HG02678 (cell line): ENCODE results near the gene HOXC6.
"Not testable (repeated sequence)": the region's sequence is repeated elsewhere in the genome, so short reads cannot be mapped to it uniquely, and the experiment has no call there.

Experiments used
- ATAC-seq: cut with Tn5 transposase; IDR thresholded peaks from one replicate; pipeline ENCODE4 v1.9.1; 2021; ENCODE audit warnings: mild to moderate bottlenecking, moderate library complexity; ENCODE audit not compliant: unreplicated experiment

The HOXC6 gene

DNA sequence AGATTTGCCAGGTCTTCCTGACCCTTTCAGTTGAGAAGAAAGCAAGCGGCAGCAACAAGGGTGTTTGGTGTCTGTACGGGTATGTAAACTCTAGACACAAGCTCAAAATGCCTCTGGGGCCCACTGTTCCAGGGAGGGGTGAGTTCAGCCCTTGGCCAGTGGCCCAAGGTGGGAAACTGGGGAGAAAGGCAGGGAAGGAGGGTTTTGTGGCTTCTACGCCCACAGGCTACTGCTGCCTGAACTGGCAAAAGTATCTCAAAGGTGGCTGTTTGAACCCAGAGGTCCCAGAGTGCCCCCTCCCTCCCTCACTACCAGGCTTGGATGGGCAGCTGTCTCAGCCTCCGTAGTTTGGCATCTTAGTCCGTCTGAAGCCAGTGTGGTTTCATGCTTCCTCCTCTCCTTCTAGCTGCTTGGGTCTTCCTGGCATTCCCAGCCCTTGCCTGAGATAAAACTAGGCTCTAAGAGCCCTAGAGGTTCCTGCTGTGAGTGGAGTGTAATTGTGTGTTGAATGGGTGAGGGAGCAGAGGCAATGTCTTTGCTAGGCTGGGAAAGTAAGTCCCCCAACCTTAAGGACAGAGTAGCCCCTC lies 10.1 kb downstream of the HOXC6 start:
- no peak for ATAC-seq

DNA sequence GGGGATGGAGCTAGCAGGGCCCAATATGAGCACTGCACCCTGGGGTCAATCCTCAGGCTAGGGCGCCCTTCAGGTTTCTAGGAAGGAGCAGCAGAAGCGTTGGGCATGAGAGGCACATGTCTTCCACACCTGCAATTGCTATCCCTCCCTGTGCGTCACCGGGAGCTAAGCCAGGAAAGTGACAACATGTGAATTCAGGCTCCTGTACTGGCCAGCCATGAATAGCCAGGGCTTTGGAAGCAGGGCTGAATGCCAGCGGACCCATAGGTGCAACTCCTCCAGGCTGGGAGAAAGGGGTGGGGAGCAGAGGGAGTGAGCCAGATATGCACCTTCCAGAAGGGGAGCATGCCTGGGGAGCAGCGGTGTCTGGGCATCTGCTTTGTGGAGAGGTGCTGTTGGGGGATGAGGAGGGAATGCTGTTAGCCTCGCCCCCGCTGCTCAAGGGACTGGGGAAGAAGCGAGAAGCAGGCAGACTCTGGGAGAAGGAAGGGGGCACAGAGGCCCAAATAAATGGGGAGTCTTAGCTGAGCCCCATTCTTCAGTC lies 10.7 kb downstream of the HOXC6 start:
- ATAC-seq, result no peak

DNA sequence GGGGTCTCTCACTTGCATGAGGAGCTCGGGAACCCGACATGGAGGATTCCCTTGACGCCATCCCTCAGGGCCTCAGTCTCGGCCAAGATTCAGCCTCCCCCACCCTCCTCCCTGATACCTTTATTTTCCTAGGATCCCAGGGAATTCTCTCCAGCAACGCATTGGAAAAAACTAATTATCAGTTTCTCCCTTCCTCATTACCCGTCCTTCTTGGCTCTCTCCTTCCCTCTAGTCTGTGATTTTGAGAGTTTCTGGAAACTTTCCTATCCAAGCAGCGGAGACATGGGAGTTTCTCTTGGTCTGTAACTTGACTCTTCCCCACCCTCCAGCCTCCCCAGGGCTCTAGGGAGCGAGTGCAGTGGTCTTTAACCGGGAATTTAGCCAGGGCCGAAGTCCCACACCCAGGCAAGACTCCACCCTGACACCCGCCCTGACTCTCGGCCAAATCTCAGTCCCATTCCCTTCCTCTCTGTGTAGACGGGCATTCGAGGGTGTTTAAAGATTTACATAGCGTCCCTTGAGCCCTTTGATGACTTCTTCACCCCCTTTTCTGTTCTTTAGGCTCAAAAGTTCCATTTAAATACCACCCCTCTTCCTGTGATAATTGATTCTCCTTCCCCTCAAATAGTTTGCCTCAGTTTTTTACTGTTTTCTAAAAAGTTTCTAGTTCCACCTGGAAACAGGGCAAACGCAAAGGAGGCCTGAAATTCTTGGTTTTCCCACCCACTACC lies 11.3 kb downstream of the HOXC6 start:
- ATAC-seq, result no peak

DNA sequence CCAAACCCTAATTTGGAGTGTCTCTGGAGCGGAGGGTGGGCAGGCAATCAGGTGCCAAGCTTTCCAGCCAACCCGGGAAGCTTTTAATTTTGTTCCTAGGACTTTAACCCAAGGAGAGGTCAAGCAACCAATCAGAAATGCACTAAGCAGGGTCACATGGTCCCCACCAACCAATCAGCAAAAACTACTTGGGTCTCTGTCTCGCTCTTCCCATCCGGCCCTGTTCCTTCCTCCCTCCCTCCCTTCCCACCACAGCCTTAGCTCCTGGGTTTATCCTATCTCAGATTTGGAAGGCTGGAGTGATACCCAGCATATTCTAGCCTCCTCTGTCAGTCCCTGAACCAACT lies 11.9 kb downstream of the HOXC6 start:
- ATAC-seq, result no peak

DNA sequence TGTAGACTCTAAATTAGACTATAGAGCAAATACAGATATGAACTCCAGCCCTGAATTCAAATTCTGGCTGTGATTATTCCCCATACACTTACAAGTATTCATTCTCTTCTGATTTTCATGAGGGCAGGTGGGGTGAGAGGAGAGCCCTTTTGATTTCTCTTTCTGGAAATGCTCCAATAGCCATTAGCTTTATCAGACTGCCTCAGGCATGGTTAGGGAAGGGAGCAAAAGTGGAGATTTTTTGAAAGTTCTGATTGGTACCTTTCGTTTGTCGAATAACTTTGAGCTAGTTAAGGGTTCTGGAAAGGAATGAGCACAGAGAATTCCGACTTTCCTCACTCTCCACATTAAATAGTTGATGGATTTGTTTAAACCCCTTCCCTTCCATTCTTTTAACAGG lies 12.4 kb downstream of the HOXC6 start:
- no peak for ATAC-seq

DNA sequence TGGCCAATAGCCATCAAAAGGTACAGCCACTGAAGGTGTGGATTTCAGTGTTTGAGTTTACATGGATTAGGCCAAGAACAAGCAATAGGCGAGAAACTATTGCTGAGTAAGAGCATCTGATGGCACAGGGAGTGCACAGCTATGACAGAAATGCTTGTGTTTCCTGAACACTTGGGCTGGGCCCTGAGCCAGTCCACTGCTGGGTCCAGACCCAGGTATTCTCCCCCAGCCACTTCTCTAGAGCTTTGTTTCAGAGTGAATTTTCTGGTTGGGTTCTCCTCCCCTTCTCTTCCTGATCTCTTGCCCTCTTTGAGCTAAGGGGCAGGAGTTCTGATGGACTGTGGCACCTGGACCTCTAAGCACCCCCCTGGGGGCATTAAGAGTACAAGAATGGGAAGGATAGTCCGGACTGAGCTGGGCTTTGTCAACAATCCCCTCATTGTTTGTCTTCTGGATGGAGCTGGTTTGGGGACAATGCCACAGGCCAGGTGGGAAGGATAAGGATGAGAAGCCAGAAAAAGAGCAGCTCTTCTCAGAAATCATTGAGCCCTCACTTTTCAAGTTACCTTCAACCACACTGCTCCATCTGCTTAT lies 13.0 kb downstream of the HOXC6 start:
- no peak for ATAC-seq

DNA sequence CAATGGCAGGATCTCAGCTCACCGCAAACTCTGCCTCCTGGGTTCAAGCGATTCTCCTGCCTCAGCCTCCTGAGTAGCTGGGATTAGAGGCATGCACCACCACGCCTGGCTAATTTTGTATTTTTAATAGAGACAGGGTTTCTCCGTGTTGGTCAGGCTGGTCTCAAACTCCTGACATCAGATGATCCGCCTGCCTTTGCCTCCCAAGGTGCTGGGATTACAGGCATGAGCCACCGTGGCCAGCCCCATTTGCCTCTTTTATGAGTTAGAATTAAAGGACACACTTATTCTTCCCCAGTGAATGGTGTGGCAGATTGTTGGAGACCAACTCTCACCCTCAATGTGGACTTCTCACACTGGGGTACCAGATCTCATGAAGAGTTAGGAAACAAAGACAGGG lies 13.8 kb downstream of the HOXC6 start:
- not testable (repeated sequence) for ATAC-seq

DNA sequence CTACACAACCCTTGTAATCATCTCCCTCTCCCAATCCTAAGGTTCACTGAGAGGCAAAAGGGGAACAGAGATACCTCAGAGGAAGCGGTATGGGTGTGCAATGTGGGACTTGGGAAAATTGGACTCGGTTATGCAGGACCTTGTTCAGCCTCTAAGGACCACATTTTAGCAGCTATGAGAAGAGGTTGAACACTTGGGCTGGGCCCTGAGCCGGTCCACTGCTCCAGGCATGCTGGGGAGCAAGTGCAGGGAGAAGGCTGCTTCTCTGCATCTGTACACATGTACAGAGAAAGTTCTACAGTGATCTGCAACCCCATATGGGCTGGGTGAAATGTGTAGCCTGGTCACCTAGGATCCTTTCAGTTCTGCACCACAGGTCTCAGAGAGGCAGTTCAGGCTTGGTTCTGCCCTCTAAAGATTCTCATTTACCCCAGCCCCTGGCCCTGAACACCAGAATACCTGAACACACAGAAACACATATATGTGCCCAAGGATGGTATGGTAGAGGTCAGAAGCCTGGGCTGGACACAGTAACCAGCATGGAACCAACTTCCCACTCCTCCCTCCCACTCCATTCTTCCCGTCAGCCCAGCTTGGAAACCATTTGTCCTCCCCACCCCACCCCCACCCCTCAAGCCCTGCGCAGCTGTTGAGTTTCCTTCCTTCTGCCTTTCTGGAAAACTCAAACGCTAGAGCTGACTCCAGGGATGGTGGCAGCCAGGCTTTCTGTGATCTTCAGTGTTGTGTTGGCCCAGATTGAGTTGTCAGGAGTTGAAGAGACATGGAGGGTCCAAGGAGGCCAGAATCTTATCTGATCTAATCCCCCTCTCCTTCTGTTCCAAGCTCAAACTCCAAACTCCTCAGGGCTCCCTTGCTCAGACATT lies 15.0 kb downstream of the HOXC6 start:
- ATAC-seq, result no peak

DNA sequence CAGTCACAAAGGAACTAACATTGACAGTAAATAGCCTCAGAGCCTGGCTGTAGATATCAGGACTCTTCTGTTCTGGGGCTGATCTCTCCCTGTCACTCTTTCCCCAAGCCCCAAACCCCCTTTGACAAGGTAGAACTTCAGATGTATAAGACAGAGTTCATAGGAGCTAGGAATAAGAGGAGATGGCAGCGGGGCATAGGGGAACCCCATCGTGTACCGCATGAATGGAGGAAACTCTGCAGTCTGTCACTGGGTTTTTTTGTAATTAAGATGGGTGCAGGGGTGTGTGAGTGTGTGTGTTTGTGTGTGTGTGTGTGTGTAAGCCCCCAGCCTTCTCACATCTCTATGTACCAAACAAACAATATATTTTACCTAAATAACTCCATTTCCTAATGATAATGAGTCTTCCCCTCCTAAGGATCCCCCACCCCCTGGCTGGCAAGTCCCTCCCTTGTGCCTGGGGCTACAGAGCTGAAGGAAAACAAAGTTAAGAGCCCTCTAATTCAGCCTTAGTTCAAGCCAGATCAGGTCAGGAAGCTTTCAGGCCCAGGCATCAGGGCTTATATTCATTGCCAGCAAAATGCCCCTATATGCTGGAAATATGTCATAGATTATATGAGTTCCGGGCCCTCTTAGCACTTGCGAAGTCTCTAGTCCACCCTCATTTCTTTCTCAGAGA lies 16.3 kb downstream of the HOXC6 start:
- no peak for ATAC-seq

DNA sequence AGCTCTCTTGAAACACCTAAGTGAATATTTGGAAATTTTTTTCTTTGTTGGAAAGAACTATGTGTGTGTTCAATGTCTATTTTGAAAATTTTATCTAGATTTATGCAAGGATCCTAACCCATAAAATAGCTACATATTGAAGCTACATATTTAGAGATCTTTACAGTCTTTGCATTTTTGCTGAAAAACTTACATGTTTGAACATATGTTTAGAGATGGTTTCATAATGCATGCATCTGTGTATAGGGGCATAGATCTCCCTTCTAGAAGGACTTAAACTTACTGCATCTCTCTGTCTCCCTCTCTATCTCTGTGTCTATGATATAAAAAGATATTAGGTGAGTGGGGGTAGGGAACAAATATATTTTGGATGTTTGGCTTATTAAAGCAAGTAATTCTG lies 17.2 kb downstream of the HOXC6 start:
- ATAC-seq, result no peak

DNA sequence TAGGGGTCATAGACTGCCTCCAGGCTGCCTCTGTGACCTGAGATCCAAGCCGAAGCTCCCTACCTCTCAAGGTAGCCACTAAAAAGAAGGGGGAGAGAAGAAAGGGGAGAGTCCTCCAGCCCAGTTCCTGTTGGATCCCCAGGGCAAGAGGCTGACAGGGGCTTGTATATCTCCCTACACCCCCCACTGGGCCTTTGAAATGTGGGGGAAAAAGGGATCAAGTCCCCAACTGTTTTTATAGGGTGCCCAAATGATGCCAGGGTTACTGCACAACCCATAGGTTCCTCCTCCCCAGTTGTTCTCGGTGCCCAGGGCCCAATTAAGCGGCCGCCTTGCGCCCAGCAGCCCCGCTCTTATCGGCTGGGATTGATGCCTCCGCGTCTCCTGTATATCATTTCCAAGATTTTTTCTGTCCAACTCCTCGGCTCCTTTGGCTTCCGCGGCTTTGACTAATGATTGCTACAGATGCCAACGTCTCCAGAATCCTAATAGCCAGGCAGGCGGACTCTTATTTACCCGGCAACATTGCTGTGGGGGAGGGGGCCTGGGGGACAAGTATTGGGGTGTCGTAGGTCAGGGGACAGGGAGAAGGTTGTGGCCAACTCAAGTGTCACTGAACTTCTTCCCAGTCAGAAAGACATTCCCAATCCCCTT lies 17.8 kb downstream of the HOXC6 start:
- ATAC-seq, result no peak

DNA sequence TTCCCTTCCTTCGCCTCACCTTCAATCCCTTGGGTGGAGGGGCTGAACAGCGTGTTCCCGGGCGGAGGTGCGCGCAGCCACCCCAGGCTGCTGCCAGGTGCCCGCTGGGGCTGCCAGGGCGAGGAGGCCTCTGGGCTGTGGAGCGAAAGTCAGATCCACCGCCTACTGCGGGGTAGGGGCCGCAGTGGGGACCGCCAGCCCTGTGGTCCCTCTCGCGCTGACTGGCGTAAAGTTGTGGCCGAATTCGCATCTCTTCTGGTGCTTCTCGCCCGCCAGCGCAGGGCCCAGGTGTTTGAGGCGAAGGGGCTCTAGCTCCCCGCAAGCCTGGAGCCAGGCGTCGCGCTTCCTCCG lies 18.5 kb downstream of the HOXC6 start:
- ATAC-seq, result no peak

DNA sequence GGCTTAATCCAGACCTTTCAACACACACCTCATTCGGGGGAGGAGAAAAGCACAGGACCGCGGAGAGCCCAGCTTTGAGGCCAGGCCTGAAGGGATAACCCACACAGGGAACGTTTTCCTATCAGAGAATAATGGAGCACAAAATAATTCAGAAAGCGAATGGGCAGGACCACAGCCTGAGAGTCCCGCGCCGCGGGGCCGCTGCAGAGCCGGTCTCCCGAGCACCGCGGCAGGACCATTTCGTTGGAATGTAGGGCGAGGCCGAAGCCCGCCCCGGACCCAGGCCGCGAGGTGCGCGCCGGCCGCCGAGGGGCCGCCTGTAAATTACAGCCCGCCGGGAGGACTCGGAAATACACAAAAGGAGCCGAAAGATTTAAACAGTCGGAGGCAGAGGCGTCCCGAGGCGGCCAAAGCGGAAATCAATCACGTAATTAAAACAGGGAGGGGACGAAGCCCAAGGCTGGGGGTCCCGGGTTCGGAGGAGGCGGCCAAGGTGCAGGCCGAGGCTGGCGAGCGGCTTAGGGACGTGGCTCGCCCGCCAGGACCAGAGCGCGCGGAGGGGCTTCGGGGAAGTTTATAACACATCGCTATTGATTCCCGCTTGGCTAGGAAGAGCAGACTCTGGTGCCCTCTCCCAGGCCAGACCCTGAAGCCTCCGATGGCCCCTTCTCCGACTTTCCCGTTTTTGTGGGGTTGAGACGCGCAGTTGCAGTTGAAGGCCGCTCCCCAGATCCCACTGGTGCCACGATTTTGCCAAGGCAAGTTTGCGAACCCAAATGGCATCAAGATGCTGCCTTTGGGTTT lies 19.1 kb downstream of the HOXC6 start:
- no peak for ATAC-seq

DNA sequence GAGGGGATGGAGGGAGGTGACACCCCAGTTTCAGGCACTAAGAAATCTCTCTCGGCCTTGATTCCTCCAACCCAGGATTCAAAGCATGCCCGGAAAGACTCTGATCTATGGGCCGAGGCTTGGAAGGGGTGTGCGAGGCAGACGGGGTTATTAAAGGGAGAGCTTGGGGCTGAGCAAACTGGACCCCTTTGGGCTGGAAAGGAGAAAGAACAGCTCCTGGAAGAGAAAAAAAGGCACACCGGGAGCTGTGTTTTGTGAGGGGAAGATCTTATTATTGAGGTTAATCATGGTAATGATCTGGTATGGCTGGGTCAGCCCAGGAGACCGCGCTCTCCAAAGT lies 19.7 kb downstream of the HOXC6 start:
- ATAC-seq, result no peak

DNA sequence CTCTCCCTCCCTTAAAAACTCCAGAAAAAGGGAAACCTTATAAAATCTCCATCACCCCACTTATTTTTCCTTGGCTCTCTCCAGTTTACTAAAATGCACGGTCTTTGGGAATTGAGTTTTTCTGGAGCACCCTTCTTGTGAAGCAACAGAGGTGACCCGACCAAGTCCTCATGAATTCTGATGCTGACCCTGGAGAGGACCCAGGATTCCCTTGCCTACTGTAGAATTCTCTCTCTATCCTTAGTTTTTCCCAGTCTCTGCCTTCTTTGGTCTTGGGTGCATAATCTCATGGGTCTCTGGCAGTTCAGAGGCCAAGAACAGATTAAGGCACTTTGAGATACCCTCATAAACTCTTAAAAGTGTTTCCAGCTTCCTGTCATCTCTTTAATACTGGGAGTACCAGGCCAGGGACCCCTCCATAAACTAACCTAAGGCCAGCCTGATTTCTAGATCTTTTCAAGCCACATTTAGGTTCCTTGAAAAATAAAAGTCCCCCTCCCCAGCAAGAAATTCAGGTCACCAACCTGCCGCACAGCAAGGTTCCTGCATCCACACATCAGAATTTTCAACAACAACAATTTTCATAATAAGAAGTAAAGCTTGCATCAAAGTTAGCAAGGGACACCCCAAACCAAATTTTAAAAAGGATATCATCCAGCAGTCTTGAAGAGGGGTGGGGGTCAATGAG lies 20.3 kb downstream of the HOXC6 start:
- ATAC-seq, result no peak

DNA sequence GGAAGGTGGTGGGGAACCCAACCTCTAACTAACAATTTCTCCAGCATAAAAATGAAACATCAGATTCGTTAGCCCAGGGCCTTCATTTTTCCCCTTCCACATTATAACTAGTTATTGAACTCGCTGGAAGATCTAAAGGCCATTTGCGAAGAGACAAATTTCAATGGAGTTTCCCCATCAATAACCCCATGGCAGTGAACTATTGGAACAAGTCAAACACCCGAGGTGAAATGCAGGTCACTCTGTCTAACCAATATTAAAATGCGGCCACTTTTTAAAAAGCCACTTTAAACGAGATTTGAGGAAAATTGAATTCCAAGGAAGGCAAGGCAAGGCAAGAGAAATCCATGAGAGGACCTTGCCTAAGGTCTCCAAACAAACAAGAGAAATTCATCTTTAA lies 20.9 kb downstream of the HOXC6 start:
- ATAC-seq, result no peak

DNA sequence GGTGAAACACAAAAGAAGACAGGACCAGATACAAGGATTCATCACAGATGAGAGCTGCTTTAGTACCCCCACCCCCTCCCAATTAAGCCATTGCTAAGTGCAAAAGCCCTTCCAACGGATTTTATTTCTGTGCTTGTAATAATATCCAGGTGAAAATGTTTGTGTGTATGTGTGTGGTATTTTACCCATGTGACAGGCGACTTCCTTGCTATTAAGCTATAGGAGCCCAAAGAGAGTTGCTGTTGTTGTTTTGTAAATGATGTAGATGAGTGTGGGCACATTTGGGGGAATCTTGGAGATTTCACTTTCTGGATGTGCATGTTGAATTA lies 22.2 kb downstream of the HOXC6 start:
- ATAC-seq, result no peak

DNA sequence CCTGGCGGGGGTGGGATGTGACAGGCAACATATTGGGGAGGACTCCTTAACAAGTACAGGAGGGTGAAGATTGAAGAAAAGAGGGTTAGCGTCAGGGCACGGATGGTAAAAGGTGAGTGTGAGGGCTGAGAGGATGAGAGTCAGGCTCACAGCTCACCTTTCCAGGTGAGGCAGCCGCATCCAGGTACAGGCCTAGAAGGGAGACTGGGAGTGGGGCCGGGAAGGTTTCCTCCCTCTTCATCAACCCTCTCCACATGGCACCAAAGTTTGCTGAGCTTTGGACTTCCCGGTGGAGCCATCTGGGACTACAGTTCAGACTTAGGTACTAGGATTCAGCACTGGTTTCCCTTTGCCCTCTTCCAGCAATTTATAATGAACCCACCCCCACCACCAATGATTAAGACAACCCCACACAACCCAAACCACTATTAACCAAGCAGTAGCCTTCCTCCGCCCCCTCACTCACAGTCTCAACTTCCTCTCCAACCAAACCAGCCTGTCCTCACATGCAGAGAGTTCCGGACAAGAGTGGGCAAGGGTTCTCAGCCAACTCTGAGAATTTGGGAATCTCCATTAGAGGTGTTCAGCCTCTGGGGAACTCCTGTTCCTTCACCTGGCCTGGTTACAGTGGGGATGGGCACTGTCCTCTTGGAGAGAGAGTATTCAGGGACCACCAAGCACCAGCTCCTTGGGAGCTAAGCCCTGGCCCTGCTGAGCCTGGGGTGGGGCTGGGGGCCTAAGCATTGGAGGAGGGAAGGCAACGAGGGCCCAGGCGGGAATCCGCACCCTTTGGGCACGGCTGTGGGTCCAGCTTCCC lies 23.0 kb downstream of the HOXC6 start:
- ATAC-seq, result no peak
